GM12891 (cell line): ENCODE data around the gene PRR19.
A peak's percentile ranks its signal among the peaks of the same experiment; 100 is the strongest.

Experiments
- DNase-seq: peaks from one replicate; pipeline ENCODE4 v3.0.0; 2011; ENCODE audit warnings: low spot score; ENCODE audit not compliant: insufficient read length
- FAIRE-seq: peaks from 2 replicates; lab custom pipeline; 2011; peaks lifted over from hg19 to GRCh38; lab: Jason Lieb, UNC
- PAX5 ChIP-seq: IDR thresholded peaks from 2 replicates; pipeline ENCODE4 v1.6.1; 2011; ENCODE audit warnings: low read length, moderate library complexity, mild to moderate bottlenecking; ENCODE audit not compliant: insufficient read depth, severe bottlenecking
- POLR2A ChIP-seq: IDR thresholded peaks from 2 replicates; pipeline ENCODE4 v1.6.1; 2011; ENCODE audit warnings: low read depth, low read length, control low read depth
- POLR2AphosphoS5 ChIP-seq: IDR thresholded peaks from 2 replicates; pipeline ENCODE4 v1.6.1; 2011; ENCODE audit warnings: low read depth, low read length, control low read depth
- POU2F2 ChIP-seq: IDR thresholded peaks from 2 replicates; pipeline ENCODE4 v1.6.1; 2011; ENCODE audit warnings: low read depth, mild to moderate bottlenecking, control low read depth, low read length, moderate library complexity
- SPI1 ChIP-seq: IDR thresholded peaks from 2 replicates; pipeline ENCODE4 v1.6.1; 2011; ENCODE audit warnings: low read depth, low read length, control low read depth
- TAF1 ChIP-seq: IDR thresholded peaks from 2 replicates; pipeline ENCODE4 v1.6.1; 2011; ENCODE audit warnings: low read depth, low read length, control low read depth

The PRR19 gene

DNA sequence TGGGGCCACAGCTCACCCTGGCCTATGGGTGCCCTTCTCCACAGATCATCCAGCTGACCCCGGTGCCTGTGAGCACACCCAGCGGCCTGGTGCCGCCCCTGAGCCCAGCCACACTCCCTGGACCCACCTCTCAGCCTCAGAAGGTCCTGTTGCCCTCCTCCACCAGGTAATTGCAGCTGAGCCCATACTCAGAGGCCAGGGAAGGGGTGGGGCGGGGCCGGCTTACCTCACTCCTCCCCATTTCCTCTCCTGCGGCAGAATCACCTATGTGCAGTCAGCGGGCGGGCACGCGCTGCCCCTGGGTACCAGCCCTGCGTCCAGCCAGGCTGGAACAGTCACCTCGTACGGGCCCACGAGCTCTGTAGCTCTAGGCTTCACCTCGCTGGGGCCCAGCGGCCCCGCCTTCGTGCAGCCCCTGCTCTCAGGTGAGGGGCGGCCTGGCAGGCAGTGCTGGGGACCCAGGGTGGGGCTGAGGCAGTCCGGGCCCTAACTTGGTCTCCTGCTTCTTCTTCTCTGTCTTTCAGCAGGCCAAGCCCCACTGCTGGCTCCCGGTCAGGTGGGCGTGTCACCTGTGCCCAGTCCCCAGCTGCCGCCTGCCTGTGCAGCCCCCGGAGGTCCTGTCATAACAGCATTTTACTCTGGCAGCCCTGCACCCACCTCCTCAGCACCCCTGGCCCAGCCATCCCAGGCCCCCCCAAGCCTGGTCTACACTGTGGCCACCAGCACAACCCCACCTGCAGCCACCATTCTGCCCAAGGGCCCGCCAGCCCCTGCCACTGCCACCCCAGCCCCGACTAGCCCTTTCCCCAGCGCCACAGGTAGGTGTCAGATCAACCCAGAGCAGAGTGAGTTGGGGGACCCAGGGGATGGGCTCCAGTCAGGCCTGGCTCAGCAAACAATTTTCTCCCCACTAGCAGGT lies 9.6 kb upstream of the PRR19 start:
- DNase-seq (no peak), FAIRE-seq (no peak)
- TF ChIP-seq POLR2AphosphoS5 (no peak), PAX5 (no peak), POLR2A (no peak), POU2F2 (no peak)

GRCh38 chr19:42292963-42293362 lies 9.0 kb upstream of the PRR19 start:
- FAIRE-seq (no peak), DNase-seq (no peak)
- no peak for TF ChIP-seq POU2F2
- no peak for TF ChIP-seq PAX5
- no peak for TF ChIP-seq TAF1
- TF ChIP-seq POLR2A, result no peak
- no peak for TF ChIP-seq POLR2AphosphoS5
- no peak for TF ChIP-seq SPI1

GRCh38 chr19:42293540-42293939 lies 8.4 kb upstream of the PRR19 start:
- TF ChIP-seq POLR2AphosphoS5, result no peak
- no peak for TF ChIP-seq POLR2A
- TF ChIP-seq POU2F2, result no peak
- TF ChIP-seq TAF1, result no peak
- TF ChIP-seq SPI1, result no peak
- no peak for TF ChIP-seq PAX5
- DNase-seq, result no peak
- no peak for FAIRE-seq

GRCh38 chr19:42293948-42294347 lies 8.0 kb upstream of the PRR19 start:
- FAIRE-seq (no peak), DNase-seq (no peak)
- no peak for TF ChIP-seq TAF1
- TF ChIP-seq POLR2AphosphoS5, result no peak
- TF ChIP-seq SPI1, result no peak
- no peak for TF ChIP-seq POU2F2
- TF ChIP-seq PAX5, result no peak
- no peak for TF ChIP-seq POLR2A

- FAIRE-seq (no peak), DNase-seq (no peak)
- no peak for TF ChIP-seq SPI1
- TF ChIP-seq PAX5, result no peak
- TF ChIP-seq POLR2AphosphoS5, result no peak
- TF ChIP-seq POLR2A, result no peak
- no peak for TF ChIP-seq TAF1
- no peak for TF ChIP-seq POU2F2
Observed at GRCh38 chr19:42294471-42295137, 7.3 kb upstream of the PRR19 start.

- no peak for TF ChIP-seq POLR2A
- no peak for TF ChIP-seq PAX5
- no peak for TF ChIP-seq TAF1
- no peak for TF ChIP-seq POU2F2
- TF ChIP-seq POLR2AphosphoS5, result no peak
- TF ChIP-seq SPI1, result no peak
- FAIRE-seq (no peak), DNase-seq (no peak)
Observed at GRCh38 chr19:42295342-42295741, 6.6 kb upstream of the PRR19 start.

GRCh38 chr19:42295831-42296525 lies 6.0 kb upstream of the PRR19 start:
- TF ChIP-seq POU2F2 (0 out of 2 replicates have a peak, but pooled peaks have one; percentile 27), SPI1 (no peak), POLR2A (peak; percentile 36; the same call in 1 of the 2 replicates), TAF1 (no peak), POLR2AphosphoS5 (peak; percentile 43; the same call in 1 of the 2 replicates), PAX5 (no peak)
- DNase-seq (peak; percentile 87), FAIRE-seq (peak; percentile 99)

GRCh38 chr19:42297039-42297438 lies 4.9 kb upstream of the PRR19 start:
- DNase-seq (no peak), FAIRE-seq (no peak)
- no peak for TF ChIP-seq POLR2AphosphoS5
- TF ChIP-seq POLR2A, result no peak
- no peak for TF ChIP-seq TAF1
- no peak for TF ChIP-seq PAX5
- TF ChIP-seq SPI1, result no peak
- TF ChIP-seq POU2F2, result no peak

DNA sequence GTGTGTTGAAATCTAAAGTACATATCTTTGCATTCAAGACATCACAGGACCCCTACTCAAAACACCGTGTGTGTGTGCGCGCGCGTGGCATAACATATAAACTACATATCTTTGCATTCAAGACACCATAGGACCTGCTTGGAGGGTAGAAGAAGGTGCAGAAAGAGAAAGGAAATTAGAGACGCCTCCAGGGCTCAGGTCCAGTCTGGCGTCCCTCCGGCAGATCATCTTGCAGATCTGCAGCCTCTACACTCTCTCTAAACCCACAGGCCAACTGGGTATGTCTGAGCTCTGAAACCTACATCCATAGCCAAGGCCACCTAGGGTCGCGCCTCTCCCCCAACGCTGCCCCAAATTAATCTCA lies 1.2 kb downstream of the PRR19 start:
- DNase-seq (no peak), FAIRE-seq (peak; percentile 5)
- TF ChIP-seq PAX5 (no peak), POU2F2 (no peak), POLR2A (no peak), TAF1 (no peak), SPI1 (no peak), POLR2AphosphoS5 (no peak)
